ENCODE measurements around the gene MSH5.

The MSH5 gene

GRCh38 chr6:31713991-31714684 is 25.7 kb upstream of the MSH5 start:
- no peak for DNase-seq

GRCh38 chr6:31715022-31715958 is 24.5 kb upstream of the MSH5 start, which contains the start of gene LY6G6D:
LY6G6D (plus strand) TSS chr6:31715348; CDS start chr6:31715356, 8 bp downstream.
- no peak for DNase-seq

DNA sequence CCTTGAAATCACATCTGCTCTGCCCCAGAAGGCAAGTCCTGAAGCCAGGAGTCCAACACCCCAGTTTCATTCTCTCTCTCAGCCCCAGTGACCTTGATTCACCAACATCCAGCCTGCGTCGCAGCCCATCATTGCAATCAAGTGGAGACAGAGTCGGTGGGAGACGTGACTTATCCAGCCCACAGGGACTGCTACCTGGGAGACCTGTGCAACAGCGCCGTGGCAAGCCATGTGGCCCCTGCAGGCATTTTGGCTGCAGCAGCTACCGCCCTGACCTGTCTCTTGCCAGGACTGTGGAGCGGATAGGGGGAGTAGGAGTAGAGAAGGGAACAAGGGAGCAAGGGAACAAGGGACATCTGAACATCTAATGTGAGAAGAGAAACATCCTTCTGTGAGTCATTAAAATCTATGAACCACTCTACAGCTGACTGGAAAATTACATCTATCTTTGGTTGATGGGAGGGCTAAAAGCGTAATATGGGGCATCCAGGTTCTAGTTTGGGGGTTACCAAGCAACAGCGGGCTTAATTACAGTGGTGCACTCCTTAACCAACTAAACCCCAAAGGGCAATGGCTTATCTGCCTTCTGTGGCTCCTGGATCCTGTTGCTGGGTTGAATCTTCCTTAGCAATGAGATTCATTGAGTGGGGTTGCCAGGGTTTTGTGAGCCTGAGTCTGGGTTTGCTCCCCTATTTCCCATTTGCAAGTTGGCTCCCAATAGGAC is 22.1 kb upstream of the MSH5 start:
- no peak for DNase-seq

- DNase-seq = no peak
These were observed 21.5 kb upstream of the MSH5 start for GRCh38 chr6:31718265-31718664.

DNA sequence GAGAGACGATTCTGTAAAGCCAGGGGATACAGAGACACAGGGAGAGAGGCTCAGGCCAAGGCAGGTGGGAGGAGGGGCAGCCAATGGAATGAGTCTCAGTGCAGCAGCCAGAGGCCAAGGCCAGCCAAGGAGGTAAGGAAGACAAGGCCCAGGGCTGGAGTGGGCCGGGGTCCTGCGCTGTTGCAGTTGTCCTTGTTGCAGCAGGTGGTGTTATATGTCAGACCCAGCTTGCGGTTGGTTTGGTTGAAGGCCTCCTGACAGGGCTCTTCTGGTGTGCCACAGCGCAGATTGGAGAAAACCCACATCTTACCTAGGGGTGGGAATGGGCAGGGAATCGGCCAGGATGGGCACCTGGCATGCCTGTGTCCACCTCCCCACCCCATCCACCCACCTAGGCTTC is 20.8 kb upstream of the MSH5 start:
- no peak for DNase-seq

DNA sequence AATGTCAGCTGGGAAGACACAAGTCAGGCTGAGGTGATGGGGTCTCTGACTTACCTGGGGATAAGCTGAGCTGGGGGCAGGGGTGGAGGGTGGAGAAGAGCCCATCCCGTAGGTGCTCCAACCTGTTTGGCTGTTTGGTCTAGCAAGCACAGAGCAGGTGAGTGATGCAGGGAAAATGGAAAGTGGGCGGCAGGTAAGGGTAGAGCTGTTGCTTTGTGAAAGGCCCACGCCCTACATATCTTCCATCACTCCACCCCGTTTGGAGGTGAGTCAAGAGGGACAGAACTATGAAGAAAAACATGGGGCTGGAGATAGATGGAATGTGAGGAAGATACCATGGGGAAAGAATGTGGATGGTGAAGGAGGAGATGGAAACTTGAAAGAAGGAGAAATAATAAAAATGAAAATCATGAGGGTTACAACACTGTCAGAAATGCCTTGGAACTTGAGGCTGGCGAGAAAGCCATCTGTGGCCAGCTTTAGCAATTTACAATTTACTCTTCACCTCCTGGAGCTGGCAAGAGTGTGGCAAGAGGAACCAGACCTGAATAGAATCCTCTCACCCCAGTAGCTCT is 19.5 kb upstream of the MSH5 start:
- no peak for DNase-seq

DNA sequence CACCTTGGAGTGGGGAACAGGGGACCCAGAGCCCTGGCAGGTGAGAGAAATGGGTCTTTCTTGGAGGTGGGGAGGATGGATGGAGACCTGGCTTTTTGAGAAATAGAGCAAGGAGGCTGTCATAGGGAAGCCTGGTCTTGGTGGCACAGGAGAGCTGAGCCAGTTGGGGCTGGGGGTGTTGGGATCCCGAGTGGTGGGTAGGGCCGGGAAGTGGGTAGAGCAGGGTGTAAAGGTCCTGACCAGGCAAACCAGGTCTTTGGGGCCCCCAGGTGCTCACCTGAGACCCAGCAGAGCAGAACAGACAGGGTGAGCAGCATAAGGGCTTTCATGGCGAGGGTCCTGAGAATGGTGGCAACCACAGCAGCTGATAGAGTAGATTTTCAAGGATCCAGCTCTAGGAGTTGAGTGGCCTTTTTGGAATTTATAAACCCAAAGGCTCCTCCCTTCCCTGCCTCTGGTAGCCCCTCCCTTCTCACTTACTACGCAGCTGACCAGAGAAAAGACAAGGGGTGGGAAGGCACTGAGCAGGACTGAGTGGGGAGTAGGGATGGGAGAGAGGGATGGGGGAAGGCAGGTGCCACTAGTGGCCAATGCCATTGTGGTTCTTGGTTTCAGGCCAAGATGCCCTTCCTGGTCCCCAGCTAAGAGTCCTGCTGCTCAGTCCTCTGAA is 18.3 kb upstream of the MSH5 start, which contains the start of gene LY6G6C:
Gene LY6G6C (minus strand): TSS at position 396 of the 670 bp plus-strand sequence. CDS start 67 bp downstream, at position 329.
- DNase-seq = no peak

DNA sequence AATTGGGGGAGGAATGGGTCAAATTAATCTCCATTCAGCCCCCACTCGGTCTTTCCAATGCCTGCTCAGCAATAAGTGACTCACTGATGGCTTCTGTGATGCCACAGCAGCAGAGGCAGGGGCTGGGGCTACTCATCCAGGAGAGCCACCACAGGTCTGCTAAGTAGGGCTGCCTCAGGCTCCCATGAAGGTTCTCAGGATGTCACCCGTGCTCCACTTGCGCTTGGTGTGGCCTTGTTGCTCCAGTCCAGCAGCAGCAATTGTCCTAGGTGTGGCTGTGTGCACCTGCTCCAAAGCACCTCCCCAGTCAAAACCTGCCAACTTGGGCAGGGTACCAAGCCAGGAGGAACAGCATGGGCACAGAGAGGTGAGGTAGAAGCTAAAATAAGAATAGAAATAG is 17.6 kb upstream of the MSH5 start:
- no peak for DNase-seq

- no peak for DNase-seq
These were observed 16.4 kb upstream of the MSH5 start, which contains the start of gene MPIG6B for GRCh38 chr6:31723245-31723979. MPIG6B (plus strand) TSS chr6:31723373; CDS start chr6:31723384, 11 bp downstream.

DNA sequence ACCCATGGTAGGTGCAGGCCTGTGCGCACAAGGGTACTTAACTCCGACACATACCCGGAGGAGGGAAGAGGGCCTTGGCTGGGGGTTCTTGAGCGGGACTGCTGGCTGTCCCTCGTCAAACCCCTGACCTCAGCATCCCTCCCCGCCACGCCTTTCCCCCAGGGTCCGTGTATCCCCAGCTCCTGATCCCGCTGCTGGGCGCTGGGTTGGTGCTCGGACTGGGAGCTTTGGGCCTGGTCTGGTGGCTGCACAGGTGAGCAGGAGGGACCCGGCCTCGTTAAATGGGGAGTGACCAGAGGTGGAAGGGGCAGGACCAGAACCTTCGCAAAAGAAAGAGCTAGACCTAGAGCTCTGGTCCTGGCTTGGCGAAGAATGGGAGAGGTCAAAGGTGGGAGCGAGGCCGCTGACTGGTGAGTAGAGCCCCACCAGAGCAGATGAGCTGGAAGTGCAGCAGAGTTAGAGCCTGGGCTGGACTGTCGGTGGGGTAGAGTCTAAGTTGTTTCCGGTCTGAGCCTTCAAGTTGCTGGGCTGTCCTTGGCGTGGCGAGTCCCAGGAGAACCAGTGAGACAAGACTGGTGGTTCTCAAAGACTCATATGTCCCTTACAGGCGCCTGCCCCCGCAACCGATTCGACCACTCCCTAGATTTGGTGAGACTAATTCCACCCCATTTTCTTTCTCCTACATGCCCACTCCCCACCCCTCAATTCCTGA is 15.7 kb upstream of the MSH5 start:
- DNase-seq = no peak

DNA sequence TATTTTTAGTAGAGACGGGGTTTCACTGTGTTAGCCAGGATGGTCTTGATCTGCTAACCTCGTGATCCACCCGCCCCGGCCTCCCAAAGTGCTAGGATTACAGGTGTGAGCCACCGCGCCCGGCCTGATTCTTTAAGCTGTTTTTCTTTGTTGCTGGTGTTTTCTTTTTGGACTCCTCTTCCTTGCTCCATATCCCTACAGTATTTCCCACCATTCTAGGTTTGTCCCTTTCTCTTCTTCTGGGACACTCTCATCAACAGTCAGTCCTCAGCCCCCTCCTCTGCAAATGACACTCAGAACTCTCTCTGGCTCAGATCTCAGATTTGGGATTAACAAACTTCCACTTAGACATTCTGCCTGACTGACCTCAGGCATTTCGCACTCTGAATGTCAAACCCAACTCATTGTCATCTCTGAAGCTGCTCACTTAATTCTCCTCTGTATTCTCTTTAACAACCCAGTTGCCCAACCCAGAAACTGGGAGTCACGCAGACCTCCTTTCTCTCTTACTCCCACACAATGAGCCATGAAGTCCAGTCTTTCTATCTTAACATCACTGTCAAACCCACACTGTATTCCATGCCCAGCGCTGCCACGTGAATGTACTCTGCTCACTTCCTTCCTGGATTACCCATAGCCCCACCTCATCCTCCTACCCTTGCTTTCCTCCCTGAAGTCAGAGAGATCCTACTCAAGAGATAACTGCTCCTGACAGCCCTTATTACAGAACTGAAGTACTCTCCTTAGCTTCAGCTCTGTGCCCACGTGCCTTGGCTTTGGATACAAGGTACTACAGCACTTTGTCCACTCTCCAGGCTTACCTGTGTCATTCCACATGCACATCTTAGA is 14.1 kb upstream of the MSH5 start:
- no peak for DNase-seq

- no peak for DNase-seq
These were observed 12.6 kb upstream of the MSH5 start for GRCh38 chr6:31727034-31727716.

- DNase-seq = no peak
These were observed 11.8 kb upstream of the MSH5 start for GRCh38 chr6:31727717-31728671.

- DNase-seq = no peak
These were observed 10.9 kb upstream of the MSH5 start, which contains the start of gene DDAH2 for GRCh38 chr6:31728767-31729514. DDAH2 (minus strand) TSS chr6:31729299; CDS start chr6:31729161, 138 bp downstream.

- DNase-seq = peak; percentile 88
These were observed 10.3 kb upstream of the MSH5 start for GRCh38 chr6:31729515-31729978.

DNA sequence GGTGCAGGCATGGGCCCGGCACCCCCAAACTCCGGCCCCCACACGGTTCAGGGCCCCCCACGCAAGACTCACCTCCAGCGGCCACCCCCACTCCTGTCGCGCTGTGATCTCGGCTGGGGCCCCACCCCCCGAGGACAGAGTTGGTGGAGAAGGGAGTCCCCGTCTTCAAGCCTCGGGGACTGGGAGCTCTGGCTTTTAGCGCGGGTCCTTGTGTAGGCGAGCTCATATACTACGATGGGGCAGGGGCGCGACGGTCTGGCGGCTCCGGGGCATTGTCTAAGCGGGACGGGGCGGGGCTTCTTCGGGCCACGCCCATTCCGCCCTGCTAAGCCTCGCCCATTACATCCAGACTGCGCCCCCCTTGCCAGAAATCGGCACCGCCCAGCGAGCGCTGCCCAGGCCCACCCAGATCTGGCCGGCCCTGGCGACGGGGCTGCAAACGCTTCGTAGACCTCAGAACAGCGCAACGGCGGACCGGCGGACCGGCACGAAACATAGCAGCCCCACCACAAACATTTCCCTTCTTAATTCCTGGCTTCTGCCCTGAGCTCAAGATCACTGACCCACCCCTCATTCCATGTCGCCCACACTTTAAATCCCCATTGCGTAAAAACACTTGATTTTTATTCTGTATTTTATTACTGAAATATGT is 9.7 kb upstream of the MSH5 start:
- DNase-seq = peak; percentile 87

Measured in activated CD8-positive, alpha-beta memory T cell treated with anti-CD3 and anti-CD28 coated beads, Interleukin-2, amount 50 U/mL, for 48 hours (primary cell).